HG03442 (cell line): ENCODE results near the gene GPR52.

Experiments
- ATAC-seq: cut with Tn5 transposase; IDR thresholded peaks from one replicate; pipeline ENCODE4 v1.9.1; 2021; ENCODE audit warnings: mild to moderate bottlenecking, moderate library complexity; ENCODE audit not compliant: unreplicated experiment

The GPR52 gene

GRCh38 chr1:174465855-174466254 is 18.1 kb downstream of the GPR52 start:
- no peak for ATAC-seq

GRCh38 chr1:174466607-174467006 is 18.8 kb downstream of the GPR52 start:
- no peak for ATAC-seq

- no peak for ATAC-seq
These were observed 21.3 kb downstream of the GPR52 start for GRCh38 chr1:174469052-174469451.

GRCh38 chr1:174469687-174470086 is 21.9 kb downstream of the GPR52 start:
- ATAC-seq = no peak

DNA sequence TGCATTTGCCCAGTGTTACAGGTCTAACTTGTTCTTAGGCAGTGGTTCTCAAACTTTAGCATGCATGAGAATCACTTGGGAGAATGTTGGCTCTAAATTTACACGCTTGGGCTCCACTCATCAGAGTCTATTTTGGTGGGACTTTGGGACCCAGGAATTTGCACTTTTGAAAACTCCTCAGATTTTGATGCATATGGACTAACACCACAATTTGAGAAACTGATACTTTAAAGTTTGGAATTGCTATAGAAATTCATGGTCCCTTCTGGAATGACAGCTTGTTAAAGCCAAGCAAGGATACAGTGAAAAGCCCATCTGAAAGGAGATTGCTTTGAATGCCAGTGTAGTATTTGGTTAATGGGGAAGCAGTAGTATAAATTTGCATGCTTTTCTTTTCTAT is 31.5 kb downstream of the GPR52 start:
- ATAC-seq = no peak

- ATAC-seq = no peak
These were observed 32.6 kb downstream of the GPR52 start for GRCh38 chr1:174480324-174480723.

- ATAC-seq = no peak
These were observed 43.8 kb downstream of the GPR52 start for GRCh38 chr1:174491606-174492005.

GRCh38 chr1:174497478-174497877 is 49.7 kb downstream of the GPR52 start:
- ATAC-seq = no peak
